PC-3 (cell line): ENCODE measurements around the gene IFI27L1. TPM values are rescaled to one million over a fixed set of nuclear protein-coding genes. Genes with fewer than 3 reads are reported as not detected.

Experiments used
- ATAC-seq: fragments of 200-7000 bp; cut with Tn5 transposase; 2 replicates; pipeline ENCODE4 v1.9.1; 2020; ENCODE audit warnings: mild to moderate bottlenecking, moderate library complexity
- BruUV-seq: library from RNA; stranded (reverse); fragments of 400-500 nt; replicated peaks from 2 replicates; lab custom pipeline; 2021; lab: Mats Ljungman, UMichigan
- CTCF ChIA-PET: fragments of 300-600 bp; sonication (Branson Sonifier 250); formaldehyde crosslinking; loops from one replicate; lab custom pipeline; 2022; ENCODE audit warnings: antibody characterized with exemption; lab: Charles Lee
- POLR2A ChIA-PET: fragments of 300-600 bp; sonication (Branson Sonifier 250); formaldehyde crosslinking; loops from one replicate; lab custom pipeline; 2022; ENCODE audit warnings: antibody characterized with exemption; ENCODE audit not compliant: unreplicated experiment; lab: Charles Lee
- DNase-seq: peaks from one replicate; pipeline ENCODE4 v3.0.0-alpha.2; 2015
- H2AFZ ChIP-seq: fragments of 300-600 bp; sonication (generic); 2 replicates; pipeline ENCODE4 v1.6.0; 2016; ENCODE audit warnings: antibody characterized with exemption, low read length
- H3F3A ChIP-seq: fragments of 300-600 bp; sonication (generic); one replicate; pipeline ENCODE4 v1.6.0; 2017; ENCODE audit warnings: antibody characterized with exemption, low read length, control low read depth, mild to moderate bottlenecking; ENCODE audit not compliant: unreplicated experiment
- H3K27ac ChIP-seq: fragments of 300-600 bp; sonication (generic); 2 replicates; pipeline ENCODE4 v1.5.1; 2016; ENCODE audit warnings: mild to moderate bottlenecking, low read length
- H3K27me3 ChIP-seq: fragments of 300-600 bp; sonication (generic); 2 replicates; pipeline ENCODE4 v1.6.1; 2016; ENCODE audit warnings: low read length, mixed read lengths
- H3K36me3 ChIP-seq: fragments of 300-600 bp; sonication (generic); 2 replicates; pipeline ENCODE4 v1.6.1; 2016; ENCODE audit warnings: low read depth, mixed run types, low read length, mixed read lengths
- H3K4me1 ChIP-seq: fragments of 300-600 bp; sonication (generic); 2 replicates; pipeline ENCODE4 v1.5.1; 2016; ENCODE audit warnings: low read length; ENCODE audit not compliant: insufficient read depth
- H3K4me2 ChIP-seq: fragments of 300-600 bp; sonication (generic); 2 replicates; pipeline ENCODE4 v1.6.0; 2016; ENCODE audit warnings: low read length
- H3K4me3 ChIP-seq: fragments of 300-600 bp; sonication (generic); 2 replicates; pipeline ENCODE4 v1.5.1; 2016; ENCODE audit warnings: mild to moderate bottlenecking, low read length, mixed read lengths
- H3K79me2 ChIP-seq: fragments of 300-600 bp; sonication (generic); 2 replicates; pipeline ENCODE4 v1.6.1; 2017; ENCODE audit warnings: low read length, mixed read lengths
- H3K9ac ChIP-seq: fragments of 300-600 bp; sonication (generic); 2 replicates; pipeline ENCODE4 v1.6.0; 2016; ENCODE audit warnings: mild to moderate bottlenecking, low read length
- H3K9me2 ChIP-seq: fragments of 300-600 bp; sonication (generic); replicated peaks from 2 replicates; pipeline ENCODE4 v1.6.1; 2016; ENCODE audit warnings: mixed run types, low read length, mixed read lengths
- H3K9me3 ChIP-seq: fragments of 300-600 bp; sonication (generic); 2 replicates; pipeline ENCODE4 v1.6.1; 2016; ENCODE audit warnings: low read length, mixed read lengths
- H4K20me1 ChIP-seq: fragments of 300-600 bp; sonication (generic); 2 replicates; pipeline ENCODE4 v1.6.1; 2016; ENCODE audit warnings: low read length, mixed read lengths
- CTCF ChIP-seq: fragments of 300-600 bp; sonication (generic); conservative IDR thresholded peaks from 2 replicates; pipeline ENCODE4 v1.5.1; 2017; ENCODE audit warnings: antibody characterized with exemption, low read depth, mild to moderate bottlenecking, low read length
- EZH2 ChIP-seq: fragments of 300-600 bp; sonication (generic); IDR thresholded peaks from one replicate; pipeline ENCODE4 v1.6.1; 2017; ENCODE audit warnings: antibody characterized with exemption, mild to moderate bottlenecking, low read length; ENCODE audit not compliant: unreplicated experiment
- EZH2phosphoT487 ChIP-seq: fragments of 300-600 bp; sonication (generic); IDR thresholded peaks from 2 replicates; pipeline ENCODE4 v1.6.1; 2018; ENCODE audit warnings: mild to moderate bottlenecking, antibody characterized with exemption, low read length, borderline replicate concordance
- intact Hi-C: fragments of 100-400 bp; cut with micrococcal nuclease; formaldehyde crosslinking; loops from 2 replicates; pipeline ENCODE4 v1.9.0; 2023
- total RNA-seq: library from RNA; depleted of rRNA; stranded (reverse); fragments of >200 nt; gene quantifications from 2 replicates; pipeline ENCODE4 v1.2.3, GENCODE V29; 2014

The IFI27L1 gene
- total RNA-seq, 1 experiment from 2014 or later, result 16.9 TPM

GRCh38 chr14:94037954-94038353, 43.2 kb upstream of the IFI27L1 start:
- no peaks in the 10 kb centered on the region for H4K20me1 ChIP-seq
- H3K4me2 ChIP-seq, result no peak overlapping the region
- no peak overlapping the region for H3K4me3 ChIP-seq
- no peaks in the 10 kb centered on the region for H3K4me1 ChIP-seq
- ATAC-seq (no peak), DNase-seq (no peak)
- no peaks in the 10 kb centered on the region for H3K9me2 ChIP-seq
- no peak overlapping the region for H3K27ac ChIP-seq
- no peak overlapping the region for H2AFZ ChIP-seq
- no peaks in the 10 kb centered on the region; the same call in 1 of the 2 replicates for H3K36me3 ChIP-seq
- no peaks in the 10 kb centered on the region for H3K79me2 ChIP-seq
- TF ChIP-seq EZH2phosphoT487, result no peak
- TF ChIP-seq EZH2, result no peak
- TF ChIP-seq CTCF, result no peak
- POLR2A ChIA-PET, result no interaction called here
- H3F3A ChIP-seq, result no peaks in the 10 kb centered on the region
- no TSS peak for BruUV-seq
- no peaks in the 10 kb centered on the region for H3K9me3 ChIP-seq
- CTCF ChIA-PET, result interaction anchor here (2.7 kb wide), 1 partner anchor 99 kb away, joined by 44 read pairs; no protein-coding TSS in a partner anchor
- H3K9ac ChIP-seq, result no peak overlapping the region
- no peaks in the 10 kb centered on the region for H3K27me3 ChIP-seq
- intact Hi-C loops, result no loop called here

GRCh38 chr14:94038510-94038909, 42.6 kb upstream of the IFI27L1 start:
- Histone ChIP-seq H3K79me2 (no peaks in the 10 kb centered on the region), H3K27me3 (no peaks in the 10 kb centered on the region), H3K4me3 (no peak overlapping the region), H3K9me2 (no peaks in the 10 kb centered on the region), H3K36me3 (no peaks in the 10 kb centered on the region; the same call in 1 of the 2 replicates), H3F3A (no peaks in the 10 kb centered on the region), H4K20me1 (no peaks in the 10 kb centered on the region), H3K4me1 (no peaks in the 10 kb centered on the region), H3K4me2 (no peak overlapping the region), H3K27ac (no peak overlapping the region), H2AFZ (no peak overlapping the region), H3K9ac (no peak overlapping the region), H3K9me3 (no peaks in the 10 kb centered on the region)
- no TSS peak for BruUV-seq
- ATAC-seq, result no peak
- ChIA-PET CTCF (no interaction called here), POLR2A (no interaction called here)
- no peak for DNase-seq
- TF ChIP-seq EZH2phosphoT487 (no peak), CTCF (no peak), EZH2 (no peak)
- intact Hi-C loops, result no loop called here

GRCh38 chr14:94038921-94039629, 42.0 kb upstream of the IFI27L1 start:
- Histone ChIP-seq H2AFZ (no peak overlapping the region), H3K9me2 (no peaks in the 10 kb centered on the region), H3K27ac (no peak overlapping the region), H3K4me2 (no peak overlapping the region), H3K4me3 (no peak overlapping the region), H3K27me3 (no peaks in the 10 kb centered on the region), H4K20me1 (no peaks in the 10 kb centered on the region), H3F3A (no peaks in the 10 kb centered on the region), H3K9ac (no peak overlapping the region), H3K79me2 (no peaks in the 10 kb centered on the region), H3K4me1 (no peaks in the 10 kb centered on the region), H3K9me3 (no peaks in the 10 kb centered on the region), H3K36me3 (peaks cover under 1% of the 10 kb centered on the region; the same call in 1 of the 2 replicates)
- DNase-seq, result no peak
- no peak for ATAC-seq
- POLR2A ChIA-PET, result no interaction called here
- CTCF ChIA-PET, result no interaction called here
- BruUV-seq, result no TSS peak
- TF ChIP-seq EZH2phosphoT487 (no peak), CTCF (no peak), EZH2 (no peak)
- intact Hi-C loops, result no loop called here
